PFSK-1 (cell line): ENCODE results near the gene CLIC6.

Source experiments
- POLR2AphosphoS5 ChIP-seq: IDR thresholded peaks from 2 replicates; pipeline ENCODE4 v1.6.1; 2012; ENCODE audit warnings: low read depth, mild to moderate bottlenecking, control low read depth, low read length, moderate library complexity
- TAF1 ChIP-seq: IDR thresholded peaks from 2 replicates; pipeline ENCODE4 v1.6.1; 2012; ENCODE audit warnings: low read length, control low read depth, borderline replicate concordance; ENCODE audit not compliant: insufficient read depth

DNA sequence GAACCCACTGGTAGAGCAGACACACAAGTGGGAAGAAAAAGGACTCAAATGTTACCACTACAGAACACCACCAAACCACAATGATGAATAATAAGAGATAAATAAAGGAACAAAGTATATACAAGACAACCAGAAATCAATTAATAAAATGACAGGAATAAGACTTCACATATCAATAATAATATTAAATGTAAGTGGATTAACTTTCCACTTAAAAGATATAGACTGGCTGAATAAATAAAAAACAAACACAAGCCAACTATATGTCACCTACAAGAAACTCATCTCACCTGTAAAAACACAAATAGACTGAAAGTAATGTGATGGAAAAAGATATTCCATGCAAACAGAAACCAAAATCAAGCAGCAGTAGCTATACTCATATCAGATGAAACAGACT is 6.9 kb upstream of the CLIC6 start:
- TF ChIP-seq POLR2AphosphoS5 = no peak
- TF ChIP-seq TAF1 = no peak
